A549 (cell line): ENCODE results near the gene NRTN.
A peak's percentile ranks its signal among the peaks of the same experiment; 100 is the strongest.

Experiments used
- BHLHE40 ChIP-seq: IDR thresholded peaks from 2 replicates; pipeline ENCODE4 v1.6.1; 2012; ENCODE audit warnings: low read depth, low read length, inconsistent platforms
- EHMT2 ChIP-seq: fragments of 200-600 bp; sonication (generic); IDR thresholded peaks from 2 replicates; pipeline ENCODE4 v1.6.1; 2016; ENCODE audit warnings: antibody characterized with exemption, low read depth, mild to moderate bottlenecking, moderate library complexity
- EP300 ChIP-seq, 2 experiments: fragments of >200 bp; sonication (Bioruptor Twin); formaldehyde crosslinking; IDR thresholded peaks; 2 replicates in 1 of 2; 3 replicates in 1 of 2; pipeline ENCODE4 v1.6.1; 2016 to 2017
- MAFK ChIP-seq: fragments of 450-650 bp; IDR thresholded peaks from 2 replicates; pipeline ENCODE4 v1.6.1; 2014; ENCODE audit not compliant: partially characterized antibody
- POLR2AphosphoS2 ChIP-seq: conservative IDR thresholded peaks from 2 replicates; pipeline ENCODE4 v1.6.1; 2012; ENCODE audit warnings: low read length, improper control_type of control experiment, inconsistent platforms
- RAD21 ChIP-seq, 2 experiments: fragments of >200 bp in 1 of 2; sonication (Bioruptor Twin) in 1 of 2; formaldehyde crosslinking in 1 of 2; IDR thresholded peaks in 1 of 2; conservative IDR thresholded peaks in 1 of 2; 2 replicates in 1 of 2; 3 replicates in 1 of 2; pipeline ENCODE4 v1.6.1; 2012 to 2018; ENCODE audit warnings: inconsistent platforms in 1 of 2
- RNF2 ChIP-seq: fragments of 200-600 bp; sonication (generic); IDR thresholded peaks from 2 replicates; pipeline ENCODE4 v1.6.1; 2016; ENCODE audit warnings: low read depth, mild to moderate bottlenecking, antibody characterized with exemption, moderate library complexity, borderline replicate concordance
- SMC3 ChIP-seq: fragments of >200 bp; sonication (Bioruptor Twin); formaldehyde crosslinking; IDR thresholded peaks from 3 replicates; pipeline ENCODE4 v1.6.1; 2018; ENCODE audit warnings: inconsistent platforms
- ZFP36 ChIP-seq: fragments of 450-650 bp; IDR thresholded peaks from 2 replicates; pipeline ENCODE4 v1.6.1; 2014; ENCODE audit warnings: borderline replicate concordance; ENCODE audit not compliant: partially characterized antibody
- TF ChIP-seq, protein P1 (sequence below): fragments of >200 bp; sonication (Bioruptor Twin); formaldehyde crosslinking; IDR thresholded peaks from 3 replicates; pipeline ENCODE4 v1.5.1; 2016
- TF ChIP-seq, protein P2 (sequence below): fragments of 250-450 bp; sonication (Bioruptor Pico); IDR thresholded peaks from 2 replicates; pipeline ENCODE4 v1.5.0; 2021; ENCODE audit warnings: mild to moderate bottlenecking, moderate library complexity, borderline replicate concordance
- TF ChIP-seq, protein P3 (sequence below): fragments of 200-600 bp; sonication (generic); IDR thresholded peaks from 2 replicates; pipeline ENCODE4 v1.6.1; 2016; ENCODE audit warnings: antibody characterized with exemption, mild to moderate bottlenecking, moderate library complexity

DNA sequence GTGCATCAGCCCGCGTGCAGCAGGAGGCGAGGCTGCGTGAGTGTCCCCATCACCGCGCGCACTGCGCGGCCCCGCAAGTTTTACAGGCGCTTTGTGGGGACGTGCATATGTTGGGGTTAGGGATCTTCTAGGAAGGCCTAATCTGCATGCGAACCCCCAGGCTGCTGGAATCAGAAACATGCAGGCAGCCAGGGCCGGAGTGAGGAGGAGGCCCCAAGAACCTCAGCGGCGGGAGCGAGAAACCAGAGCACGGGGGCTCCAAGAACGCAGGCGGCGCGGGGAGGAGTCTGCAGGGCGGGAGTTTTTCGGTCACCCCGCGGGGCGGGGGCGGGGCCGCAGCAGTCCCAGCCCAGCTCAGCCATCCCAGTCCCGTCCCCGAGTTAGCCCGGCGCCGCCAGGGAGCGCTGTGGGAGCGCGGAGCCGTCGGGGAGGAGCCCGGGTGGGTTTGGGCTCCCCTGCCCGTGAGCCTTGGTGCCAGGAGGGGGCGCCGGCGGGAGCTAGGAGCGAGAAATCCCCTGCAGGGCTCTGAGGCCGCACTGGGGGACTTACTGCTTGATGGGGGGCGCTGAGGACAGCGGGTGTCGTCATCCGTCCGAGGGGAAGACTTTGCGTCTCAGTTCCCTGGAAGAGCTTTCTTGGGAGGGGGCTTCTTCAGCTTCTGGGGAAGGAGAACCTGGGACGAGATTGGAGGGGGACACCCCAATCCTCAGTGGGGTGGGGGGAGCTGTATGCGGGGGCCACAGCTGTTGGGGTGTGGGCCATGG, 933 bp upstream of the NRTN start:
- TF ChIP-seq RAD21 (conservative IDR thresholded peaks at IDR 0.05 in 1 of 2, IDR thresholded peaks at IDR 0.05 in 1 of 2) (peak; percentile 78 to 92), SMC3 (peak; percentile 89), POLR2AphosphoS2 (no peak), EP300 (IDR thresholded peaks at IDR 0.05) (no peak), MAFK (no peak), BHLHE40 (no peak), ZFP36 (no peak), RNF2 (no peak), EHMT2 (no peak)
- TF ChIP-seq, protein P1, sequence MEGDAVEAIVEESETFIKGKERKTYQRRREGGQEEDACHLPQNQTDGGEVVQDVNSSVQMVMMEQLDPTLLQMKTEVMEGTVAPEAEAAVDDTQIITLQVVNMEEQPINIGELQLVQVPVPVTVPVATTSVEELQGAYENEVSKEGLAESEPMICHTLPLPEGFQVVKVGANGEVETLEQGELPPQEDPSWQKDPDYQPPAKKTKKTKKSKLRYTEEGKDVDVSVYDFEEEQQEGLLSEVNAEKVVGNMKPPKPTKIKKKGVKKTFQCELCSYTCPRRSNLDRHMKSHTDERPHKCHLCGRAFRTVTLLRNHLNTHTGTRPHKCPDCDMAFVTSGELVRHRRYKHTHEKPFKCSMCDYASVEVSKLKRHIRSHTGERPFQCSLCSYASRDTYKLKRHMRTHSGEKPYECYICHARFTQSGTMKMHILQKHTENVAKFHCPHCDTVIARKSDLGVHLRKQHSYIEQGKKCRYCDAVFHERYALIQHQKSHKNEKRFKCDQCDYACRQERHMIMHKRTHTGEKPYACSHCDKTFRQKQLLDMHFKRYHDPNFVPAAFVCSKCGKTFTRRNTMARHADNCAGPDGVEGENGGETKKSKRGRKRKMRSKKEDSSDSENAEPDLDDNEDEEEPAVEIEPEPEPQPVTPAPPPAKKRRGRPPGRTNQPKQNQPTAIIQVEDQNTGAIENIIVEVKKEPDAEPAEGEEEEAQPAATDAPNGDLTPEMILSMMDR = peak; percentile 91
- TF ChIP-seq, protein P2, sequence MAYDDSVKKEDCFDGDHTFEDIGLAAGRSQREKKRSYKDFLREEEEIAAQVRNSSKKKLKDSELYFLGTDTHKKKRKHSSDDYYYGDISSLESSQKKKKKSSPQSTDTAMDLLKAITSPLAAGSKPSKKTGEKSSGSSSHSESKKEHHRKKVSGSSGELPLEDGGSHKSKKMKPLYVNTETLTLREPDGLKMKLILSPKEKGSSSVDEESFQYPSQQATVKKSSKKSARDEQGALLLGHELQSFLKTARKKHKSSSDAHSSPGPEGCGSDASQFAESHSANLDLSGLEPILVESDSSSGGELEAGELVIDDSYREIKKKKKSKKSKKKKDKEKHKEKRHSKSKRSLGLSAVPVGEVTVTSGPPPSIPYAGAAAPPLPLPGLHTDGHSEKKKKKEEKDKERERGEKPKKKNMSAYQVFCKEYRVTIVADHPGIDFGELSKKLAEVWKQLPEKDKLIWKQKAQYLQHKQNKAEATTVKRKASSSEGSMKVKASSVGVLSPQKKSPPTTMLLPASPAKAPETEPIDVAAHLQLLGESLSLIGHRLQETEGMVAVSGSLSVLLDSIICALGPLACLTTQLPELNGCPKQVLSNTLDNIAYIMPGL (CRISPR knock-in tag) = no peak
- TF ChIP-seq, protein P3, sequence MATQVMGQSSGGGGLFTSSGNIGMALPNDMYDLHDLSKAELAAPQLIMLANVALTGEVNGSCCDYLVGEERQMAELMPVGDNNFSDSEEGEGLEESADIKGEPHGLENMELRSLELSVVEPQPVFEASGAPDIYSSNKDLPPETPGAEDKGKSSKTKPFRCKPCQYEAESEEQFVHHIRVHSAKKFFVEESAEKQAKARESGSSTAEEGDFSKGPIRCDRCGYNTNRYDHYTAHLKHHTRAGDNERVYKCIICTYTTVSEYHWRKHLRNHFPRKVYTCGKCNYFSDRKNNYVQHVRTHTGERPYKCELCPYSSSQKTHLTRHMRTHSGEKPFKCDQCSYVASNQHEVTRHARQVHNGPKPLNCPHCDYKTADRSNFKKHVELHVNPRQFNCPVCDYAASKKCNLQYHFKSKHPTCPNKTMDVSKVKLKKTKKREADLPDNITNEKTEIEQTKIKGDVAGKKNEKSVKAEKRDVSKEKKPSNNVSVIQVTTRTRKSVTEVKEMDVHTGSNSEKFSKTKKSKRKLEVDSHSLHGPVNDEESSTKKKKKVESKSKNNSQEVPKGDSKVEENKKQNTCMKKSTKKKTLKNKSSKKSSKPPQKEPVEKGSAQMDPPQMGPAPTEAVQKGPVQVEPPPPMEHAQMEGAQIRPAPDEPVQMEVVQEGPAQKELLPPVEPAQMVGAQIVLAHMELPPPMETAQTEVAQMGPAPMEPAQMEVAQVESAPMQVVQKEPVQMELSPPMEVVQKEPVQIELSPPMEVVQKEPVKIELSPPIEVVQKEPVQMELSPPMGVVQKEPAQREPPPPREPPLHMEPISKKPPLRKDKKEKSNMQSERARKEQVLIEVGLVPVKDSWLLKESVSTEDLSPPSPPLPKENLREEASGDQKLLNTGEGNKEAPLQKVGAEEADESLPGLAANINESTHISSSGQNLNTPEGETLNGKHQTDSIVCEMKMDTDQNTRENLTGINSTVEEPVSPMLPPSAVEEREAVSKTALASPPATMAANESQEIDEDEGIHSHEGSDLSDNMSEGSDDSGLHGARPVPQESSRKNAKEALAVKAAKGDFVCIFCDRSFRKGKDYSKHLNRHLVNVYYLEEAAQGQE = no peak
